Kidney epithelial cell (primary cell): ENCODE data around the gene CRYM. TPM values are rescaled to one million over a fixed set of nuclear protein-coding genes. Genes with fewer than 3 reads are reported as not detected.
"Not testable (repeated sequence)": the region's sequence is repeated elsewhere in the genome, so short reads cannot be mapped to it uniquely, and the experiment has no call there.

Experiments
- DNase-seq: peaks from one replicate; pipeline ENCODE4 v3.0.0-alpha.2; 2010; ENCODE audit warnings: low read depth
- H3K27me3 ChIP-seq: 2 replicates; pipeline ENCODE4 v1.6.0; 2011; ENCODE audit warnings: low read length; ENCODE audit not compliant: control insufficient read depth, insufficient read depth
- H3K36me3 ChIP-seq: 2 replicates; pipeline ENCODE4 v1.5.1; 2011; ENCODE audit warnings: low read length; ENCODE audit not compliant: control insufficient read depth, insufficient read depth
- H3K4me3 ChIP-seq: 2 replicates; pipeline ENCODE4 v1.5.1; 2011; ENCODE audit warnings: low read depth, mild to moderate bottlenecking, control low read depth, low read length
- total RNA-seq: library from RNA; depleted of rRNA; stranded (reverse); fragments of >200 nt; gene quantifications from 2 replicates; pipeline ENCODE4 v1.2.3, GENCODE V29; 2015
- TF ChIP-seq, protein P1 (sequence below): IDR thresholded peaks from 2 replicates; pipeline ENCODE4 v1.5.1; 2011; ENCODE audit warnings: mild to moderate bottlenecking, moderate library complexity, low read length, control low read depth, inconsistent platforms; ENCODE audit not compliant: insufficient read depth, poor library complexity, severe bottlenecking

The CRYM gene
- total RNA-seq, result 0.96 and 2.0 TPM in 2 replicates

DNA sequence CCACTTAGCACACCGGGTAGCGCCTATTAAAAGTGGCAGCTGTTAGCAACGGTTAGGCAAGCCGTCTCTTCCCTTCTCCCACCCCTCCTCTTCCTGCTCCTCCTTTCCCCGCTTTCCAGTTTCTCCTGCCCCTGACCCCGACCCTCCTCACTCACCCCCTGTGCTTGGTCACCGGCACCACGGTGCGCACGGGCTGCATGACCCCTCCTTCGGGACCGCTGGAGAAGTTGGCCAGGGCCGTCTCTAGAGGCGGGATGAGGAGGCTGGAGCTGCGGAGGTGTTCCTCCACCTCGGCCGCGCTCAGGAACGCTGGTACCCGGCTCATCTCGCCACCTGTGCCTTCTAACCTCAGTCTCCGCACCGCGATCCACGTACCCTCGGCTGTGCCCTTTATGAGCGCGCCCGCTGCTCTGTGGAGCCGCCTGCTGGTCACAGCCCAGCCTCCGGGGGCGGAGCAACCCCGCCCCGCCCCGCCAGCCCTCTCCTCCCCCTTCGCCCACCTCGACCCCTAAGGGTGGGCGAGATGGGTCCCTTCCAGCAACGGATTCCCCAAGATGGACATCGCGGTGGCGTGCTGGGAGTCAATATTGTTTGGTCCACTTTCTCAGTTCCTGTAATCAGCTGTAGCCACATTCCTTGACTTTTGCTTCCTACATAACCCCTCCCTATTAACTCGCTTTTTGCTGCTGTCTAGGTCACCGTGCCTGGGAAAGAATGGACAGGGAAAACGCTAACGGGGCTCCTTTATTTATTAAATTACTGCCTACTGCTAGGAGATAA, at the start of gene CRYM:
TSS of gene CRYM (minus strand) at position 364 of the 780 bp plus-strand sequence. CDS start at position 325, 39 bp downstream.
- TF ChIP-seq, protein P1, sequence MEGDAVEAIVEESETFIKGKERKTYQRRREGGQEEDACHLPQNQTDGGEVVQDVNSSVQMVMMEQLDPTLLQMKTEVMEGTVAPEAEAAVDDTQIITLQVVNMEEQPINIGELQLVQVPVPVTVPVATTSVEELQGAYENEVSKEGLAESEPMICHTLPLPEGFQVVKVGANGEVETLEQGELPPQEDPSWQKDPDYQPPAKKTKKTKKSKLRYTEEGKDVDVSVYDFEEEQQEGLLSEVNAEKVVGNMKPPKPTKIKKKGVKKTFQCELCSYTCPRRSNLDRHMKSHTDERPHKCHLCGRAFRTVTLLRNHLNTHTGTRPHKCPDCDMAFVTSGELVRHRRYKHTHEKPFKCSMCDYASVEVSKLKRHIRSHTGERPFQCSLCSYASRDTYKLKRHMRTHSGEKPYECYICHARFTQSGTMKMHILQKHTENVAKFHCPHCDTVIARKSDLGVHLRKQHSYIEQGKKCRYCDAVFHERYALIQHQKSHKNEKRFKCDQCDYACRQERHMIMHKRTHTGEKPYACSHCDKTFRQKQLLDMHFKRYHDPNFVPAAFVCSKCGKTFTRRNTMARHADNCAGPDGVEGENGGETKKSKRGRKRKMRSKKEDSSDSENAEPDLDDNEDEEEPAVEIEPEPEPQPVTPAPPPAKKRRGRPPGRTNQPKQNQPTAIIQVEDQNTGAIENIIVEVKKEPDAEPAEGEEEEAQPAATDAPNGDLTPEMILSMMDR, result peak; percentile 93
- H3K27me3 ChIP-seq, result peaks cover 11% of the 10 kb centered on the region
- H3K4me3 ChIP-seq, result peak within 1 kb of the TSS; percentile 65
- DNase-seq, result no peak
- H3K36me3 ChIP-seq, result no peaks in the 10 kb centered on the region

DNA sequence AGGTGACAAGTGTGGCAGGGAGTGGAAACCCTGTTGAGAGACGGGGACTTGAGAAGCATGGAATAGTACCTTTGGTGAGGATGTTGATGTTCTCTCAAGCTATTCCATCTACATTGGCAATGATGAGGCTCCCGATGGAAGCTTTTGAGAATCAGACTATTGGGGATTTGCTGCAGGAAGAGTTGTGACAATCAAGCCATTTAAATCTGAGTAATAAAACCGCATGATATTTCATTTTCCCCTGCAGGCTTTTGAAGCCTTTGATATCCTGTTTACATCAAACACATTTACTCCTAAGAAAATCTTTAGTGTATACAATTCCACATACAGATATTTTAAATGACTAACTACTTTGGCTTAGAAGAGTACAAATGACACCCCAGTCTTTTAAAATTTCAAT, 49.0 kb upstream of the CRYM start:
- Histone ChIP-seq H3K27me3 (no peaks in the 10 kb centered on the region), H3K4me3 (no peak overlapping the region), H3K36me3 (no peaks in the 10 kb centered on the region)
- TF ChIP-seq, protein P1, result no peak
- no peak for DNase-seq

DNA sequence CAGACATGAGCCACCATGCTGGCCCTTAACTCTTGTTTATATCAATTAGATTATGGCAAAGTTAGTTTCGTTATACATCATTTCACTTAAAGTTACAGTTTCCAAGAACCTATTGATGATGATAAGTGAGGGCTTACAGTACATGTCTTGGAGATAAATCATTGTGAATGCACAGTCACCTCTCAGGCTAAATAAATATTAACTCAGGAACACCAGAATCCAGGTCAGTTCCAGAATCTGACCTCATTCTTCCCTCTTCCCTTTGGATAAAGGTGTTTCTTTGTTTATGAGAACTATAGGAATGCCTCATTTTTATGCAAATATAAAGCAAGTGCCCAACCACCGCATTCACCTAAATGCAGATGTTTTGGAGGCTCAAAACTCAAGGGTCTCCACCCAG, 48.4 kb upstream of the CRYM start:
- DNase-seq, result no peak
- no peaks in the 10 kb centered on the region for H3K27me3 ChIP-seq
- no peaks in the 10 kb centered on the region for H3K36me3 ChIP-seq
- TF ChIP-seq, protein P1, result no peak
- H3K4me3 ChIP-seq, result no peak overlapping the region

DNA sequence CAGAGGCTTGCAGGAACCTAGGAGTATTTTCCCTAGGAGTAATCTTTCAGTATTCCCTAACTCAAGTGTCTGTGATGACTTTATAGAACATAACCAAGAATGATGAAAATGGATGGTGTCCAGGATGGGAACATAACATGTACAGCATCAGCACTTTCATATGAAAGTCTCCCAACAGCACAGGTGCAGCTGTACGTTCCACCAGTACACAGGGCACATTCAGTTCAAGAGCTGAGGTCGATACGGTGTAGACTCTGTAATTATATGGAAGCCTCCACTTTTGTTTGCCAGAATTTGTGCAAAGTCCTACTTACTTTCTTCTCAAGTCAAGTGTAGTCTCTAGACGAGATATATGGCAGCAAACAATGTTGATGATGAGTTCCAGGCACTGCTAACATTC, 46.2 kb upstream of the CRYM start:
- no peak for DNase-seq
- H3K36me3 ChIP-seq, result no peaks in the 10 kb centered on the region
- TF ChIP-seq, protein P1, result no peak
- no peak overlapping the region for H3K4me3 ChIP-seq
- no peaks in the 10 kb centered on the region for H3K27me3 ChIP-seq

DNA sequence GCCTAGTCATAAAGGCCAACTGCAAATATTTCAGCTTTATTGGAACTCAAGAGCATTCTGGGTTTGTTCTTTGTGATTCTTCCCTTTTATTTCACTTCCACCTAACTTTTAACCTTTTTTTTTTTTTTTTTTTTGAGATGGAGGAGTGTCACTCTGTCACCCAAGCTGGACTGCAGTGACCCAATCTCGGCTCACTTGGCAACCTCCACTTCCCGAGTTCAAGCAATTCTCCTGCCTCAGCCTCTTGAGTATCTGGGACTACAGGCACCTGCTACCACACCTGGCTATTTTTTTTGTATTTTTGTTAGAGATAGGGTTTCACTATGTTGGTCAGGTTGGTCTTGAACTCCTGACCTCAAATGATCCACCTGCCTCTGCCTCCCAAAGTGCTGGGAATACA, 44.2 kb upstream of the CRYM start:
- DNase-seq, H3K36me3 ChIP-seq, H3K4me3 ChIP-seq, H3K27me3 ChIP-seq: not testable (repeated sequence)

DNA sequence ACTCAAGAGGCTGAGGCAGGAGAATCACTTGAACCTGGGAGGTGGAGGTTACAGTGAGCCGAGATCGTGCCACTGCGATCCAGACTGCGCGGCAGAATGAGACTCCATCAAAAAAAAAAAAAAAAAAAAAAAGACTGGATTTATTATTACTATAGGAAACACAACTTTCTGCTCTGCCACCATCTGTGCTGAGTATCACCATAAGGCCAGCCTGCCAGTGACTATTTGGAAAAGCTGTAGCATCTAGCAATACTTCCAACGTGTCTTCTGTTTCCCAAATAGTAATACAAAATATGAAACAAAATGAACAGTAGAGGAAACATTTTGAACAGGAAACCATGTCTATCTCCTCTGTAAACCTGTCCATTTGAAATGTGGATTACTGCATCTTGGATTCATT, 43.6 kb upstream of the CRYM start:
- Histone ChIP-seq H3K4me3 (no peak overlapping the region), H3K27me3 (no peaks in the 10 kb centered on the region), H3K36me3 (no peaks in the 10 kb centered on the region)
- DNase-seq, result no peak
- TF ChIP-seq, protein P1, result no peak
